ENCODE data around the gene MAGEA4.

- TF ChIP-seq ZBTB8A (tag by site-specific recombination; IDR thresholded peaks at IDR 0.05) (no peak), YY1 (tag by site-specific recombination; IDR thresholded peaks at IDR 0.05) (no peak)
Observed at GRCh38 chrX:151879856-151880255, 32.8 kb upstream of the MAGEA4 start.
